ENCODE data around the gene CYP4V2. TPM values are rescaled to one million over a fixed set of nuclear protein-coding genes. Genes with fewer than 3 reads are reported as not detected.

The CYP4V2 gene
- total and polyA plus RNA-seq, 11 donors, result 14.4 to 44.6 (median 26.0) TPM

DNA sequence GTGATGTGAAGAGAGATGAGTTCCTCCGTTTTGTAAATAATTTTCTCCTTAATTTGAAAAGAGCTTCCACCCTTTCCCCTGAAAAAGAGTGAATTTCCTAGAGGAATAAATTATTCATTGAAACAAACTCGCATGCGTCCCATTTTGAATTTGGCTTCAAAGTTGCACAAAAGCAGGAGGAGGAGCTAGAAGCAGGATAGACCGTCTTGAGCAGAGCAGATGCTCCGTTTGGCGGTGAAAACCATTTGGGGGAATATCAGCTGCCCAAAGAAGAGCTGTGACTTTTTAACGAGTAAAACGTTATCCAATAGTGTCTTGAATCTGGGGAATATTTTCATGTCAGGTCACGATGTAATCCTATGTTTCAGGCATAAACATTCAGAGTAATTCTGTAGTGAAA, 44.9 kb upstream of the CYP4V2 start:
- DNase-seq (no peak), ATAC-seq (no peak)
- H3K9me3 ChIP-seq, result no peaks in the 10 kb centered on the region
- H3K4me3 ChIP-seq, result no peak overlapping the region
- peaks cover 0 to 24% (median 0%) of the 10 kb centered on the region in 9 donors for H3K27me3 ChIP-seq
- H3K27ac ChIP-seq, result no peak overlapping the region
- 77 to 88% (median 85%) methylated on average over 9 of the region's 9 CpGs for WGBS, 4 donors
- intact Hi-C loops (cut with DNase I), result loop anchor here in 3 of 10 donors (5.0 to 10.0 kb wide), 3 partner anchors 46 to 438 kb away; partner anchors contain the start of gene CYP4V2 (in 3 of the 3)
- H3K36me3 ChIP-seq, result no peaks in the 10 kb centered on the region
- peaks cover 0 to 26% (median 10%) of the 10 kb centered on the region in 12 donors for H3K4me1 ChIP-seq
- TF ChIP-seq, protein P1, sequence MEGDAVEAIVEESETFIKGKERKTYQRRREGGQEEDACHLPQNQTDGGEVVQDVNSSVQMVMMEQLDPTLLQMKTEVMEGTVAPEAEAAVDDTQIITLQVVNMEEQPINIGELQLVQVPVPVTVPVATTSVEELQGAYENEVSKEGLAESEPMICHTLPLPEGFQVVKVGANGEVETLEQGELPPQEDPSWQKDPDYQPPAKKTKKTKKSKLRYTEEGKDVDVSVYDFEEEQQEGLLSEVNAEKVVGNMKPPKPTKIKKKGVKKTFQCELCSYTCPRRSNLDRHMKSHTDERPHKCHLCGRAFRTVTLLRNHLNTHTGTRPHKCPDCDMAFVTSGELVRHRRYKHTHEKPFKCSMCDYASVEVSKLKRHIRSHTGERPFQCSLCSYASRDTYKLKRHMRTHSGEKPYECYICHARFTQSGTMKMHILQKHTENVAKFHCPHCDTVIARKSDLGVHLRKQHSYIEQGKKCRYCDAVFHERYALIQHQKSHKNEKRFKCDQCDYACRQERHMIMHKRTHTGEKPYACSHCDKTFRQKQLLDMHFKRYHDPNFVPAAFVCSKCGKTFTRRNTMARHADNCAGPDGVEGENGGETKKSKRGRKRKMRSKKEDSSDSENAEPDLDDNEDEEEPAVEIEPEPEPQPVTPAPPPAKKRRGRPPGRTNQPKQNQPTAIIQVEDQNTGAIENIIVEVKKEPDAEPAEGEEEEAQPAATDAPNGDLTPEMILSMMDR (IDR thresholded peaks at IDR 0.05), result no peak
- TF ChIP-seq POLR2A (IDR thresholded peaks at IDR 0.05), result no peak

DNA sequence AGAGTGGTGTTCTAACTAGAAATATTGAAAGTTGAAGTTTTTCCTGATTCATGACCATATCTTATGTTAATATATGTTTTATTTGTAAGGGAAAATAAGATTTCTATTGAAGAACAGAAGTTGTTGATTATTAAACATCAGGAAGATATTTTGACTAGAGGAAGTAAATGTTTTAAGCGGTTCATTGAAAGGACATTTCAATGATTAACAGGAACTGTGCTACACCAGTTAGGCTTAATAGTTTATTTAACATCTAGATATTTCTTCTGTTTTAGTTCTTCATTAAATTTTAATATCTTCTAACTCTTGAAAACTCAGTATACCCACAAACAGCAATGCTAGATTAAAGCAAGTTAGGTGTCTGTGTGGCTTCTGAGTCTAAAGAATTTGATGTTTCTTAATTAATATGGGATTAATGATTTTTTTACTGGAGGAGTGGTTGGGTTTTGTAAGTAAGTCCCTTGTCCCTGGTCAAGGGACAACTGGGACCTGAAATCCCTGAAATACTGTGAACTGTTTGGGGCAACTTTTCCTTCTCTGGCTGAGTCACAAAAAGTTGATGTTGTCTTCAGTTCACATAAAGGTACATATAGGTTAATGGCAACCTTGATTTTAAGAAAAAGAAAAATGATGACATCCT, 42.9 kb upstream of the CYP4V2 start:
- Histone ChIP-seq H3K27ac (no peak overlapping the region), H3K36me3 (peaks cover 0 to 5% (median 0%) of the 10 kb centered on the region in 9 donors), H3K4me1 (peaks cover 0 to 26% (median 10%) of the 10 kb centered on the region in 12 donors), H3K4me3 (no peak overlapping the region), H3K27me3 (peaks cover 0 to 24% (median 0%) of the 10 kb centered on the region in 9 donors), H3K9me3 (no peaks in the 10 kb centered on the region)
- TF ChIP-seq, protein P1 (IDR thresholded peaks at IDR 0.05), result no peak
- no peak for TF ChIP-seq POLR2A (IDR thresholded peaks at IDR 0.05)
- 94 to 98% (median 96%) methylated on average over 1 of the region's 1 CpG for WGBS, 4 donors
- intact Hi-C loops (cut with DNase I), result loop anchor here in 3 of 10 donors (5.0 to 10.0 kb wide), 3 partner anchors 44 to 436 kb away; partner anchors contain the start of gene CYP4V2 (in 3 of the 3)
- DNase-seq (no peak), ATAC-seq (no peak)

DNA sequence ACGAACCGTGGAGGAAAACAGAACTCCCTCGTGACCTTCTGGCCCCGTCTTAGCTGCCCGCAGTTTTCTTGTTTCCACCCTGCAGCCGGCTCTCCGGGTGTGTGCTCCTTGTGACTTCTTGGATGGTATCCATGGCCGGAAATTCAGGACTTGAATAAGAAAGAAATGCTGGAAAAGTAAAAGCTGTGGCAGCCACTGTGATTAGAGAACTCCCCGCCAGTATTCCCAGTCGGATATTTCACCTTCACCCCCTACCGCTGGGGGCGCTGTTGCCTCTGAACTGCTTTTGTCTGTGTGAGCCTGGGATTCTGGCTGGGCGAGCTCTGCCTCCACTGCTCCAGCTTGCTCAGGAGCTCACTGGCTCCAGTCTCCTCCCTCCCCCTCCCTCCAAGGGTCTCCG, 41.5 kb upstream of the CYP4V2 start:
- peak; percentile 60 to 81 (median 76) for DNase-seq

DNA sequence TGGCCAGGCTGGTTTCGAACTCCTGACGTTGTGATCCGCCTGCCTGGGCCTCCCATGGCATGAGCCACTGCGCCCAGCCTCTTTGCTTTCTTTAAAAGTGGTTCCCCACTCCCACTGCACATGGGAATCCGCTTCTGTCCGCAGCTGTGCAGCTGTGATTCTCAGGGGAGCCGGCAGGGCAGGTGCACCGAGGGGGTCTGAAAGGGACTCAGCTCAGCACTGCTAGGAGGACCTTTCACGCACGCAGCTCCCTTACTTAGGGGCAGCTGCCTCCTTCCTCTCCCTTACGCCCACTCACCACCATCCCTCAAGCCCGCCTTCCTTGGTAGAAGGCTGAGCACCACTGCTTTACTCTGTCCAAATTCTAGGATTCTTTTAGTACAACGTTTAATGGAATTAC, 40.4 kb upstream of the CYP4V2 start:
- Histone ChIP-seq H3K4me3 (no peak overlapping the region), H3K36me3 (peaks cover 0 to 10% (median 0%) of the 10 kb centered on the region in 9 donors), H3K27me3 (peaks cover 0 to 8% (median 0%) of the 10 kb centered on the region in 9 donors), H3K4me1 (peaks cover 0 to 10% (median 0%) of the 10 kb centered on the region in 12 donors), H3K27ac (no peak overlapping the region), H3K9me3 (no peaks in the 10 kb centered on the region)
- DNase-seq, result no peak
- intact Hi-C loops (cut with DNase I), result no loop called here
- no peak for TF ChIP-seq POLR2A (IDR thresholded peaks at IDR 0.05)
- TF ChIP-seq, protein P1 (IDR thresholded peaks at IDR 0.05), result no peak
- WGBS, 4 donors, result 93 to 95% (median 94%) methylated on average over 13 of the region's 13 CpGs
- ATAC-seq, result no peak

More for the DNA sequence above, 41.5 kb upstream of the CYP4V2 start:
- H3K4me1 ChIP-seq, result peaks cover 0 to 18% (median 5%) of the 10 kb centered on the region in 12 donors
- H3K36me3 ChIP-seq, result peaks cover 0 to 9% (median 0%) of the 10 kb centered on the region in 9 donors
- TF ChIP-seq, protein P1 (IDR thresholded peaks at IDR 0.05), result peak in 10 of 12 donors; percentile 51 to 91 (median 72)
- no peak for TF ChIP-seq POLR2A (IDR thresholded peaks at IDR 0.05)
- H3K27ac ChIP-seq, result peak overlapping the region in 4 of 12 donors; percentile 17 to 56 (median 40)
- WGBS, 4 donors, result 33 to 48% (median 44%) methylated on average over 13 to 14 of the region's 14 CpGs
- no peaks in the 10 kb centered on the region for H3K9me3 ChIP-seq
- intact Hi-C loops (cut with DNase I), result loop anchor here in 3 of 10 donors (5.0 to 10.0 kb wide), 3 partner anchors 42 to 435 kb away; partner anchors contain the start of gene CYP4V2 (in 3 of the 3)
- peak overlapping the region in 9 of 12 donors; percentile 8 to 46 (median 20) for H3K4me3 ChIP-seq
- peak; percentile 18 to 73 (median 56) for ATAC-seq
- peaks cover 0 to 15% (median 0%) of the 10 kb centered on the region in 9 donors for H3K27me3 ChIP-seq

Data from heart left ventricle (tissue), 16 donors.